NB4 (cell line): ENCODE measurements around the gene TMEM19.

Experiments used
- CTCF ChIP-seq: IDR thresholded peaks from one replicate; pipeline ENCODE4 v1.5.1; 2012; ENCODE audit warnings: low read depth, low read length
- POLR2A ChIP-seq: IDR thresholded peaks from 2 replicates; pipeline ENCODE4 v1.6.1; 2011; ENCODE audit warnings: mild to moderate bottlenecking; ENCODE audit not compliant: insufficient read length; ENCODE audit errors: extremely low read depth
- TF ChIP-seq, protein P1 (sequence below): IDR thresholded peaks from 2 replicates; pipeline ENCODE4 v1.6.1; 2011; ENCODE audit warnings: low read depth, low read length

GRCh38 chr12:71663561-71664410 lies 22.1 kb upstream of the TMEM19 start, which contains the start of the genes THAP2 and ZFC3H1:
- TF ChIP-seq CTCF: peak; percentile 31
- TF ChIP-seq POLR2A: peak; percentile 77
- TF ChIP-seq, protein P1, sequence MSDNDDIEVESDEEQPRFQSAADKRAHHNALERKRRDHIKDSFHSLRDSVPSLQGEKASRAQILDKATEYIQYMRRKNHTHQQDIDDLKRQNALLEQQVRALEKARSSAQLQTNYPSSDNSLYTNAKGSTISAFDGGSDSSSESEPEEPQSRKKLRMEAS: no peak; the same call in 1 of the 2 replicates
